Stimulated activated CD8-positive, alpha-beta memory T cell treated with anti-CD3 and anti-CD28 coated beads, Interleukin-4, amount 100 ng/mL, for 4 hours (primary cell): ENCODE results near the gene TMEM86B.
"Not testable (repeated sequence)": the region's sequence is repeated elsewhere in the genome, so short reads cannot be mapped to it uniquely, and the experiment has no call there.

Experiments used
- DNase-seq, 2 donors: peaks; one replicate each; pipeline ENCODE4 v3.0.0-alpha.2; 2020; ENCODE audit warnings: low read depth in 2 of 2, low spot score in 1 of 2

The TMEM86B gene

DNA sequence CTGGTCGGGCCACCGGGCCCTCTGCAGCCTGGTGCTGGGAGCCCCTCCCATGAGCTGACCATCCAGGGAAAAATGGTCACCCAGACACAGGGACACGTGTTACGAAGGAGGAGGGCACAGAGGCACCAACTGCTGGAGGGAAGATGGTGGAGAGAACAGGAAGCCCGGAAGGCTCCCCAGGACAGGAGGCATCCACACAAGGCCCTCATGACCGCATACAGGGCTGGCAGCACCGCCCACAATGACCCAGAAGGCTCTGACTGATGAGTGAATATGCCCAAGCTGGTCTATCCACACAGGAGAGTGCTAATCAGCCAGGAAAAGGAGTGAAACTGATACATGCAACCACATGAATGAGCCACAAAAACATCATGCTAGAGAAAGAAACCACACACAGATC lies 14.0 kb upstream of the TMEM86B start:
- no peak for DNase-seq

DNA sequence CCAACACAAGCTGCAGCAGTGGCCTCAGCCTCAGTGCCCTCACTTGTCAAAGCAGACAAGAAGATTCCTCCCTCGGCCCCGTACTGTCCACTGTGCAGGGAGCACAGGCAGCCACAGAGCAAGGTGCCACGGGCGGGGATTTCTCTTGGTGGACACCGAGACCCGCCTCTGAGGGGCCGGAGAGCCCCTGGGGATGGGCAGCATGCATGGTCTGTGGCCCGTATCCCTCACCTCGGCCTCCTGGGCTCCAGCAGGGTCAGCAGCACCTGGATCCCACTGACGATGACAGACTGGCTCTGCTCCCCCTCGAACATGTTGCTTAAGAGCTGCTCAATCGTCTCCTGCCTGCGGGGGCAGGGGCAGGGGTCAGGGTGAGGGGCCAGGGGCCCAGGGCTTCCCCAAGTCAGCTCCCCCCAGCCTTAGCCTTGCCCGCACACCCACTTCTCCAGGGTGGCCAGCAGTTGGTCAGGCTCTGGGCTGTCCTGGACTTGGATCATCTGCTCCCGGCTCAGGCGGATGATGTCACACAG lies 13.4 kb upstream of the TMEM86B start:
- no peak for DNase-seq

DNA sequence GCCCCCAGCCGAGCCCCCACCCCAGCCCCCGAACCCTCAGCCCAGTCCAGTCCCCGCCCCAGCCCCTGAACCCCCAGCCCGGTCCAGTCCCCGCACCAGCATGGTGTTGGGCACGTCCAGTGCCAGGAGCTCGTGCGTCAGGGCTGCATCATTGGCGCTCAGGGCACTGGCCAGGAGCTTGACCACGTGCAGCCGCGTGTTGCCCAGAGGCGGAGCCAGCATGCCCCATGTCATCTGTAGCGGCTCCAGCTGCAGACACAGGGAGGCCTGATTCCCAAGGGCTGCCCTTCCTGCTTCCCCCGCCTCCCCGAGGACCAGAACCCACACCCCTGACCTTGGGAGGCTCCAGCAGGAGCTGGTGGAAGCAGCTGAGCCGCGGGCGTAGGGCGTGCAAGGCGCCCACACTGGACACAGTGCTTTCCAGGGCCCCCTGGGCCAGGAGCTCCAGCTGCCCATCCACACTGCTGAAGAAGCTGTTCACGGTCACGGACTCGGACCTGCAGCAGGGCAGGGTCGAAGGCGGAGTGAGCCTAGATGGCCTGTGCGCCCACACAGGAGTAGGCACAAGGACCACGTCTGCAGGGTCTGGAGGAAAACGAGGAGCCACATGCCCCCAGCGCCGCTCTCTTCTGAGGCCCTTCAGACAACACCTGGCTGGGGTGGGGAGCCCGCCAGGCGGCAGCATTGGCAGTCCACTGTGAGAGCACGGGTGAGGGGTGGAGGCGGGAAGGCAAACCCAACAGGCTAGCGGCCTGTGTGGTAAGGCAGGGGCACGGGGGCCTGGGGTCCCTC lies 12.8 kb upstream of the TMEM86B start:
- no peak for DNase-seq

- no peak for DNase-seq
Observed at GRCh38 chr19:55240713-55241020, 12.1 kb upstream of the TMEM86B start.

DNA sequence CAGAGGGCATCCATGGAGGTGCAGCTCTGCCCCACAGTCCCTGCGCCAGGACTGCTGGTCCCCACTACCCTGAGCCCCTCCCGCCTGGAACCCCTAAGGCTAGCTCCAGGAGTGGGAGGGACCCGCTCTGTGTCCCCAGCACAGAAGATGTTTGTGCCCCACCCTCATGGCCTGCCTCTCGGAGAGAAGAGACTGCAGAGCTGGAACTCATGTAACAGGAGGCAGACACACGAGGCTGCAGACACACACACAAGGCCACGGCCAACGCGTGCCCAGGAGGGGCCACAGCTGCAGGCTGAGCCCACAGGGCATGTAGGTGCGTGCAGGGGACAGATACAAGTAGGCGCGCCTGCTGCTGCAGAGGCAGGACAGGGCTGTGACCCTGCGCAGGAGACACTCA lies 10.4 kb upstream of the TMEM86B start:
- no peak for DNase-seq

DNA sequence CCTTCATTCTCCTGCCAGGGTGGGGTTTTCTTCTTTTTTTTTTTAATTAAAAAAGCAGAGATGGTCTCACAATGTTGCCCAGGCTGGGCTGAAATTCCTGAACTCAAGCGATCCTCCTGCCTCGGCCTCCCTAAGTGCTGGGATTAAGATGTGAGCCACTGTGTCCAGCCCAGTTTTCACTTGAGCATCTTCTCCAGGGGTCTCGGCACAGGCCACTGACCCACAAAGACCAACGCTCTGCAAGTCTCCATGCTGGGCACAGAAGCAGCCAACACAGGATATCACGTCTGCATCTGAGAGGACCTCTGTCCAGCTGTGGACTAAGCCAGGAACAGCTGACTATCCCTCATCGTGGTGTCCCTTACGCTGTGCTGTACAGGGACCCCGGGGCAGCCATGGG lies 9.5 kb upstream of the TMEM86B start:
- DNase-seq: no peak

DNA sequence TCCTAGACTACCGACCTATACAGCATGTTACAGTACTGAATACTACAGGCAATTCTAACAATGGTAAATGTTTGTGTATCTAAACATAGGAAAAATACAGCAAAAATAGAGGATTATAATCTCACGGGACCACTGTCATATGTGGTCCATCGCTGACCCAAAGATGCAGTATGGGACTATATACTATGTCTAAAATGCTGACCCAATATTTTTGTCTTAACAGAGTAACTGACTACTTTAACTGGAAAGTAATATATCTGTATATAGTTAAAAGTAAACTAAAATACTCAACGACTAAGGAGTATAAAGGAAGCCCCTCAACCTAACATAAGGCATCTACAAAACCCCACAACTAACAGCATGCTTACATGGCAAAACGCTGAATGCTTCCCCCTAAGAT lies 4.4 kb upstream of the TMEM86B start:
- no peak for DNase-seq

DNA sequence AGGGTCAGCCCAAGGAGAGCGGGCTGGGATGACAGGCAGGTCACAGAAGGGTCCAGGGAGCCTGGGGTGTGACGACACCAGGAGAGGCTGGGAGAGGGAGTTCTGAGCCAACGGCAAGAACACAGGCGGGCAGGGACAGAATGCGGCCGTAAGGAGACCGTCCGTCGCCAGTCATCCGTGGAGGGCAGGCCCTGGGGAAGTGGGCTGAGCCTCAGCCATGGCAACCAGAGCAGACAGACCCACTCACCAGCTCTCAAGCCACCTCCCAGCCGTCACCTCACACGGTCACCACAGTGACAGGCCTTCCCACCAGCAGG lies 3.7 kb upstream of the TMEM86B start:
- no peak for DNase-seq

DNA sequence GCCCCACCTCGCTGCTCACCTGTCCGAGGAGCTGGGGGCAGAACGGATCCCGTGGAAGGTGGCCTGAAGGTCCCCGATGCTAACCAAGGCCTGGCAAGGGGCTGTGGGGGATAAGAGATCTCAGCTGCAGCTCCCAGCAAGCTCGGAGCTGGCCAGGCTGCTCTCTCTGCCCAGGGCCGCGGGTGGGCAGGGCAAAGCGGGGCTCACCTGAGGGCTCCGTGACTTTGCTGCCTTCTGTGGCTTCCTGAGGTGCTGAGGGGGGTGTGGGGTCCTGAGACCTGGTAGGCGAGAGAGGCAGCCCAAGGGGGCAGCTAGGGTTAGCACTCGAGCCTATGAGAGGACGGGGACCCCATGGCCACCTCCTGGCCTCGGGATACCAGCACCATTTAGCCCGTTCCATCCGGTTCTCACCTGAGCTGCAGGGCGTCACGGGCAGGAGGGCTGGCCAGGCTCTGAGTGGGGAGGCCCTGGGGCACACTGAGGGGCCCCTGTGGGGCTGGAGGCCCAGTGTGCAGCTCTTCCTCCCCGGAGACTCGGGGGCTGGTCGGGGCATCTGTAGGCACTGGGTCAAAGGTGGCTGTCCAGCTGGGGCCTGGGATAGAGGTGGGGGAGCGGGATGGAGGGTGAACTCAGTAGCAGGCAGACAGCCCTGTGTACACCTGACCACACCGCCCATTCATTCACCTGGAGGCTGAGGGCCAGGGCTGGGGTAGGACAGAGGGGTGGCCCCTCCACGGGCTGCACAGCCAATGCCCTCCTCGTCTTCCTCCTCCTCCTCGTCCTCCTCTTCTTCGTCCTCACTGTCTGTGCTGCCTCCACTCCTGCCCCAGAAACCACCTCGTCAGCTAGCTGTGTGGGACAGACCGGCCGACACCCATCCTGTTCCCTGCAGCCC lies 3.1 kb upstream of the TMEM86B start:
- no peak for DNase-seq

GRCh38 chr19:55230780-55231179 lies 2.2 kb upstream of the TMEM86B start:
- DNase-seq: no peak

GRCh38 chr19:55230329-55230728 lies 1.8 kb upstream of the TMEM86B start:
- no peak for DNase-seq

DNA sequence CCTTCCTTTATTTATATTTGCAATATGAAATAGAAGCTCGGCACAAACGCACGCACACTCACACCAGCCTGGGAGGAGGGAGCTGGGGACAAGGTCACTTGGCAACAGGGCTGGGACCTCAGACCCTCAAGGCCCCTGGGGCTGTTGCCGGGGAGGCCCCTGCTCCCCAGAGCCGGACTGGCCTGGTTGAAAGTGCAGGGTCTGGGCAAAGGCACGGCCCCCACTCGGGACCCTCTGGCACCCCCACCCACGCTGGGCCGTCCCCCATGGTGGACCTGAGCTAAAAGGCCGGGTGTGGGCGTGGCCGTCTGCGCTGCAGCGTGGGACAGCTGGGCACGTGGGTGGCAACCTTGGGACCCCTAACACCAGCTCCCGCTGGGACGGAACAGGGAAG lies 1.2 kb upstream of the TMEM86B start:
- DNase-seq: no peak

GRCh38 chr19:55229145-55229788 lies 704 bp upstream of the TMEM86B start:
- DNase-seq: no peak

DNA sequence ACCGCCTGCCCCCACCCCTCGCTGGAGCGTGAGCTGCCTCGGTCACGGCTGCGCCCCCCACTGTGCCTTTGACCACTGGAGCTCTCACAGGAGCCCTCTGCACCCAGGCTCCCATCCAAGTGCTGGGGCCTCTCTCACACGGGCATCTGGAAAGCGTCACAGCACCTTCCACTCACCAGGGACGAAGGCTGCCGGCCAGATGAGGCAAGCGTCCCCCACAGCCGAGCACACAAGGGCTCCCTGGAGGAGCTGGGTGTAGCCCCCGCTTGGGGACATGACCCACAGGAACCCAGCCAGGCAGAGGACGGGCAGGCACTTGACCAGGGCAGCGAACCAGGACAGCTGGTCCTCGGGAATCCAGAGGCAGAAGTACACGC lies 560 bp downstream of the TMEM86B start:
- no peak for DNase-seq

GRCh38 chr19:55227241-55228014 lies 1.1 kb downstream of the TMEM86B start:
- DNase-seq: no peak

DNA sequence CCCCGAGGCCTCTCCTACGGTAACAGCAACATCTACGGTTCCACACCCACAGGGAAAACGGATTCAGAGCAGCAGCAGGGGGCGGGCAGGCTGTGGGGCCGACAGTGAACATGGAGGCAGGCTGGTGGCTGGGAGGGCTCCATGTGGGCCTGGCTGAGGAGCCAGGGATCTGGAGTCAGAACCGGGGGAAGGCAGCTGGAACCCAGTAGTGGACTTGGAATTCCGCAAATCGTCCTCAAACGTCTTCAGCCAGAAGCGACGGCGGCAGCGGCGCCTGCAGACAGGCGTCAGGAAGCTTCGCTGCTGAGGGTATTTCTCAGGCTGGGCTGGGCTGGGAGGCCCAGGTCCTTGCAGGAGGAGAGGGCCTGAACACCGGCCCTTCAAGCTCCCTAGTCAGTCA lies 1.8 kb downstream of the TMEM86B start:
- no peak for DNase-seq

DNA sequence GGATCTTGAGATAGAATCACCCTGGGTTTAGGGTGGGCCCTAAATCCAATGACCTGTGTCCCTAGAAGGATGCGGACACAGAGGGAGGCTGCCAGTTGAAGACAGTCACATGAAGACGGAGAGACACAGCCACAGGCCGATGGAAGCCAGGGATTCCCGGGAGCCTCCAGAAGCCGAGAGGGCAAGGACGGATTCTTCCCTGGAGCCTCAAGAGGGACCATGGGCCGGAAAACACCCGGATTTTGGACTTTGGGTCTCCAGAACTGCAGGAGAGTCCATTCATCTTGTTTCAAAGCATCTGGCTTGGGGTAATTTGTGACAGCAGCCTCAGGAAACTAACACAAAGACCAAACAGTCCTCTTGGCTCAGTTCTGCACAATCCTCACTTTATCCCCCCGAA lies 2.3 kb downstream of the TMEM86B start:
- no peak for DNase-seq

GRCh38 chr19:55225415-55225958 lies 3.1 kb downstream of the TMEM86B start:
- DNase-seq: no peak

DNA sequence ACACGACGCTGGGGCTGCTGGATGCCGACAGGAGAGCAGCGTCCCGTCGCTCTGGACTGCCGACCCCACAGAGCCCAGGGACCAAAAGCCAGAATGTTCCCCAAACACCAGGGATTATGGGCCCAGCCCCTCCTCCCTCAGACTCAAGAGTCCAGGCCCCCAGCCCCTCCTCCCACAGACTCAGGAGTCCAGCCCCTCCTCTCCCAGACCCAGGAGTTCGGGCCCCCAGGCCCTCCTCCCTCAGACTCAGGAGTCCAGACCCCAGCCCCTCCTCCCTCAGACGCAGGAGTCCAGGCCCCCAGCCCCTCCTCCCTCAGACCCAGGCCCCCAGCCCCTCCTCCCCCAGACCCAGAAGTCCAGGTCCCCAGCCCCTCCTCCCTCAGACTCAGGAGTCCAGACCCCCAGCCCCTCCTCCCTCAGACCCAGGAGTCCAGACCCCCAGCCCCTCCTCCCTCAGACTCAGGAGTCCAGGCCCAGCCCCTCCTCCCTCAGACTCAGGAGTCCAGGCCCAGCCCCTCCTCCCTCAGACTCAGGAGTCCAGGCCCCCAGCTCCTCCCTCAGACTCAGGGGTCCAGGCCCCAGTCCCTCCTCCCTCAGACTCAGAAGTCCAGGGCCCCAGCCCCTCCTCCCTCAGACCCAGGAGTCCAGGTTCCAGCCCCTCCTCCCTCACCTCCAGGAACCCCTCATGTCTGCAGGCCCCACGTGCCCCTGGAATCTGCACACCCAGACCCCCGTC lies 3.7 kb downstream of the TMEM86B start:
- DNase-seq: not testable (repeated sequence)

GRCh38 chr19:55224038-55224665 lies 4.4 kb downstream of the TMEM86B start:
- DNase-seq: no peak
